ENCODE data around the gene ROBO1.

- no peak for TF ChIP-seq POLR2A (IDR thresholded peaks at IDR 0.05; ENCODE audit: low read depth, low read length)
- no peak for TF ChIP-seq POLR2AphosphoS5 (IDR thresholded peaks at IDR 0.05; ENCODE audit: low read depth, low read length)
Measured at GRCh38 chr3:78801926-78802561, 965.8 kb downstream of the ROBO1 start.

Measured in GM12892 (cell line).